Measurements from ENCODE around the gene ARID1B.
"Not testable (repeated sequence)": the region's sequence is repeated elsewhere in the genome, so short reads cannot be mapped to it uniquely, and the experiment has no call there.

Gene ARID1B

GRCh38 chr6:156944412-156944811 lies 167.2 kb downstream of the ARID1B start:
- no peak for DNase-seq

- DNase-seq, result not testable (repeated sequence)
Observed at GRCh38 chr6:156945789-156946172, 168.6 kb downstream of the ARID1B start.

- DNase-seq, result no peak
Observed at GRCh38 chr6:156946370-156946936, 169.3 kb downstream of the ARID1B start.

GRCh38 chr6:156948277-156948676 lies 171.1 kb downstream of the ARID1B start:
- no peak for DNase-seq

- no peak for DNase-seq
Observed at GRCh38 chr6:156948807-156949206, 171.6 kb downstream of the ARID1B start.

GRCh38 chr6:156949376-156949775 lies 172.2 kb downstream of the ARID1B start:
- no peak for DNase-seq

GRCh38 chr6:156950084-156950483 lies 172.9 kb downstream of the ARID1B start:
- no peak for DNase-seq

GRCh38 chr6:156950531-156950930 lies 173.4 kb downstream of the ARID1B start:
- no peak for DNase-seq

GRCh38 chr6:156952401-156952800 lies 175.2 kb downstream of the ARID1B start:
- no peak for DNase-seq

- no peak for DNase-seq
Observed at GRCh38 chr6:156953127-156953478, 175.9 kb downstream of the ARID1B start.

- DNase-seq, result peak; percentile 17
Observed at GRCh38 chr6:156953479-156954146, 176.4 kb downstream of the ARID1B start.

- no peak for DNase-seq
Observed at GRCh38 chr6:156954191-156954590, 177.0 kb downstream of the ARID1B start.

GRCh38 chr6:156954816-156955215 lies 177.6 kb downstream of the ARID1B start:
- no peak for DNase-seq

- no peak for DNase-seq
Observed at GRCh38 chr6:156955494-156956183, 178.5 kb downstream of the ARID1B start.

GRCh38 chr6:156956286-156956685 lies 179.1 kb downstream of the ARID1B start:
- no peak for DNase-seq

- no peak for DNase-seq
Observed at GRCh38 chr6:156957931-156958547, 180.9 kb downstream of the ARID1B start.

- DNase-seq, result no peak
Observed at GRCh38 chr6:156960525-156960924, 183.3 kb downstream of the ARID1B start.

- DNase-seq, result no peak
Observed at GRCh38 chr6:156961282-156961892, 184.2 kb downstream of the ARID1B start.

- DNase-seq, result no peak
Observed at GRCh38 chr6:156963712-156964700, 186.8 kb downstream of the ARID1B start.

GRCh38 chr6:156967852-156968251 lies 190.7 kb downstream of the ARID1B start:
- DNase-seq, result no peak

GRCh38 chr6:156969233-156969632 lies 192.1 kb downstream of the ARID1B start:
- DNase-seq, result no peak

- DNase-seq, result no peak
Observed at GRCh38 chr6:156970595-156971112, 193.5 kb downstream of the ARID1B start.
